SK-N-SH treated with all-trans-retinoic acid at 6 μM for 48 hours (cell line): Measurements from ENCODE around the gene NSG2.

ENCODE experiments used
- GLIS3 ChIP-seq: fragments of 250-450 bp; sonication (Bioruptor Pico); IDR thresholded peaks from 2 replicates; pipeline ENCODE4 v1.5.0; 2020; ENCODE audit warnings: mild to moderate bottlenecking, moderate library complexity
- OSR1 ChIP-seq: fragments of 250-450 bp; sonication (Bioruptor Pico); IDR thresholded peaks from 2 replicates; pipeline ENCODE4 v1.8.0; 2022; ENCODE audit warnings: moderate library complexity, mild to moderate bottlenecking, inconsistent platforms
- RARB ChIP-seq: fragments of 250-450 bp; sonication (Bioruptor Pico); IDR thresholded peaks from 2 replicates; pipeline ENCODE4 v1.8.0; 2021; ENCODE audit warnings: mild to moderate bottlenecking, moderate library complexity
- SNAI2 ChIP-seq: fragments of 250-450 bp; sonication (Bioruptor Pico); IDR thresholded peaks from 2 replicates; pipeline ENCODE4 v1.5.0; 2020; ENCODE audit warnings: mild to moderate bottlenecking, moderate library complexity
- TOX ChIP-seq: fragments of 250-450 bp; sonication (Bioruptor Pico); IDR thresholded peaks from 2 replicates; pipeline ENCODE4 v1.8.0; 2021; ENCODE audit warnings: mild to moderate bottlenecking, moderate library complexity, borderline replicate concordance
- ZFP30 ChIP-seq: fragments of 450-650 bp; formaldehyde crosslinking; IDR thresholded peaks from 2 replicates; pipeline ENCODE4 v1.5.0; 2022; ENCODE audit warnings: mild to moderate bottlenecking, moderate library complexity
- ZNF8 ChIP-seq: fragments of 450-650 bp; formaldehyde crosslinking; IDR thresholded peaks from 2 replicates; pipeline ENCODE4 v1.5.0; 2020; ENCODE audit warnings: mild to moderate bottlenecking, moderate library complexity

DNA sequence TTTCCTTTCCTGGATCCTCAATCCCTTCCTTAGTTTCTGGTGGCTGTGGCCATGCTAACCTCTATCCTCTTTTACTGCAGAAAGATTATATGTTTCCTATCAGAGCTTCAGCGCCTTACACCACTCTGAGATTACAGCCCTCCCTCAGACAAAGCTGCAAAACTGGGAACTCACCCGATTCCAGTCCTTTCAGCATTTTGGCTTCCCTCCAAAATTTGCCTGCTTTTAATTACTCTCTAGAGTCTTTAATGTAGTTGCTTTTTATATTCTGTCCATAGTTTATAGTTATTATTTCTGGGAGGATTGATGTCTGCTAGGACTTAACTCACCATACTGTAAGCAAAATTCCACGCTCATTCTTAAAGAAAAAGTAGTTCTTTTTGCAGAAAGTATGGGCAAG, 110.2 kb downstream of the NSG2 start:
- TF ChIP-seq RARB (CRISPR knock-in tag) (no peak), ZFP30 (no peak), GLIS3 (no peak), TOX (no peak), OSR1 (CRISPR knock-in tag) (no peak), SNAI2 (CRISPR knock-in tag) (no peak), ZNF8 (no peak)
